22Rv1 (cell line): ENCODE data around the gene PASK.

Experiments
- H3K27ac ChIP-seq: fragments of 450-650 bp; 2 replicates; pipeline ENCODE4 v1.5.1; 2017
- CTCF ChIP-seq: fragments of 450-650 bp; IDR thresholded peaks from 2 replicates; pipeline ENCODE4 v1.5.1; 2017; ENCODE audit warnings: mild to moderate bottlenecking
- ZFX ChIP-seq: fragments of 450-650 bp; IDR thresholded peaks from 2 replicates; pipeline ENCODE4 v1.6.1; 2017; ENCODE audit warnings: antibody characterized with exemption, borderline replicate concordance

The PASK gene

GRCh38 chr2:241066893-241067341, 82.4 kb downstream of the PASK start:
- no peak overlapping the region for H3K27ac ChIP-seq
- TF ChIP-seq CTCF: no peak
- no peak for TF ChIP-seq ZFX

- H3K27ac ChIP-seq: no peak overlapping the region
- TF ChIP-seq CTCF (no peak), ZFX (no peak)
These were observed 82.9 kb downstream of the PASK start for GRCh38 chr2:241066171-241066892.

- TF ChIP-seq CTCF (no peak), ZFX (no peak)
- no peak overlapping the region for H3K27ac ChIP-seq
These were observed 83.9 kb downstream of the PASK start for GRCh38 chr2:241065355-241065803.

GRCh38 chr2:241064802-241065354, 84.4 kb downstream of the PASK start:
- H3K27ac ChIP-seq: no peak overlapping the region; the same call in 1 of the 2 replicates
- no peak for TF ChIP-seq ZFX
- no peak for TF ChIP-seq CTCF

GRCh38 chr2:241064008-241064801, 85.1 kb downstream of the PASK start:
- no peak overlapping the region; the same call in 1 of the 2 replicates for H3K27ac ChIP-seq
- no peak for TF ChIP-seq CTCF
- no peak for TF ChIP-seq ZFX

GRCh38 chr2:241063587-241063986, 85.7 kb downstream of the PASK start:
- no peak overlapping the region for H3K27ac ChIP-seq
- TF ChIP-seq CTCF (no peak), ZFX (no peak)
